AG04450 (cell line): ENCODE results near the gene ALDH1L1. TPM values are rescaled to one million over a fixed set of nuclear protein-coding genes. Genes with fewer than 3 reads are reported as not detected.

Experiments used
- CTCF ChIA-PET: fragments of 300-600, 350-600 bp; formaldehyde crosslinking; extraction: SDS; loops from one replicate; lab custom pipeline; 2022; ENCODE audit warnings: antibody characterized with exemption, inconsistent platforms; lab: Charles Lee
- POLR2A ChIA-PET: fragments of 350-600 bp; formaldehyde crosslinking; extraction: SDS; loops from one replicate; lab custom pipeline; 2021; ENCODE audit warnings: antibody characterized with exemption, inconsistent platforms; lab: Yijun Ruan, JAX
- DNase-seq: peaks from one replicate; pipeline ENCODE4 v3.0.0-alpha.2; 2011; ENCODE audit warnings: low read depth, low spot score
- H3K27ac ChIP-seq: one replicate; pipeline ENCODE4 v1.5.1; 2012; ENCODE audit warnings: low read depth, low read length, control low read depth
- H3K27me3 ChIP-seq: one replicate; pipeline ENCODE4 v1.6.0; 2012; ENCODE audit warnings: low read length; ENCODE audit not compliant: control insufficient read depth, insufficient read depth
- H3K4me3 ChIP-seq: 2 replicates; pipeline ENCODE4 v1.5.1; 2011; ENCODE audit warnings: mild to moderate bottlenecking, low read depth, low read length, control low read depth
- H3K9me3 ChIP-seq: 2 replicates; pipeline ENCODE4 v1.5.1; 2012; ENCODE audit warnings: low read length; ENCODE audit not compliant: control insufficient read depth, insufficient read depth
- polyA plus RNA-seq: library from polyadenylated mRNA; depleted of rRNA; stranded (reverse); fragments of >200 nt; gene quantifications from 2 replicates; pipeline ENCODE4 v1.2.3, GENCODE V29; 2011
- TF ChIP-seq, protein P1 (sequence below): IDR thresholded peaks from 2 replicates; pipeline ENCODE4 v1.5.1; 2011; ENCODE audit warnings: low read depth, low read length, control low read depth, inconsistent platforms

ALDH1L1 gene
- polyA plus RNA-seq, 1 experiment, result not detected

DNA sequence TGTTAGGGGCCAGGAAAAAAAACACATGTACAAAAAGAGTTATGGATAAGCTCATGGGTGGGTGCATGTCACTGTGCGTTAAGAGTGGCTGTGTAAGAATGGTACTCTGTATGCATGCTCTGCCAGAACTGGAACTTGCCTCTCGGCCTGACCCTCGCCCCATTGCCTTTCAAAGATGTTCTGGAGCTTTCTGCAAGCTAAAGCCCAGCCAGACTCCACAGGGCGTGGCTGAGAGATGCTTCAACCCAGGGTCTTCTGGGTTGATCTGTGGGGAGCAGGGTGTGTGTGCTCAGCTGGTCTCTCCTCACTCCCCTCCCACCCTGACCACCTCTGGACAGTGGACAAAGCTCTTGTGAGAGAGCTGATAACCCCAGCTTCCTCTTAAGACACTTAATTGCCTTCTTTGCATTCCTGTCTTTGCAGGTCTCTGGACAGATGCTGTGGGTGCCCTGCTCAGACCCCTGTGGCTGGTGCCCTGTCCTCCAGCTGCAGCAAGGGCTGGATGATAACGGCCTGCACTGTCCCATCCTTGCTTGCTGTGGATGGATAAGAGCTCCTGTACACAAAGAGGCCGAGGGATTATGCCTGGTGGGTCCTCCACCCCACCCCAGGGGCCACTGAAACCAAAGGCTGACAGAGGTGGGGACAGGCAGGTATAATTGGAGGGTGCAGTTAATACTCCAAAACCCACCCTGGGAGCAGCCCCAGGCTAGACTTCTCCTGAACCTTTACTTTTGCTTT lies 28.7 kb downstream of the ALDH1L1 start:
- Histone ChIP-seq H3K27ac (no peak overlapping the region), H3K27me3 (peaks cover 8% of the 10 kb centered on the region), H3K4me3 (no peak overlapping the region), H3K9me3 (peaks cover 4% of the 10 kb centered on the region; the same call in 1 of the 2 replicates)
- TF ChIP-seq, protein P1, sequence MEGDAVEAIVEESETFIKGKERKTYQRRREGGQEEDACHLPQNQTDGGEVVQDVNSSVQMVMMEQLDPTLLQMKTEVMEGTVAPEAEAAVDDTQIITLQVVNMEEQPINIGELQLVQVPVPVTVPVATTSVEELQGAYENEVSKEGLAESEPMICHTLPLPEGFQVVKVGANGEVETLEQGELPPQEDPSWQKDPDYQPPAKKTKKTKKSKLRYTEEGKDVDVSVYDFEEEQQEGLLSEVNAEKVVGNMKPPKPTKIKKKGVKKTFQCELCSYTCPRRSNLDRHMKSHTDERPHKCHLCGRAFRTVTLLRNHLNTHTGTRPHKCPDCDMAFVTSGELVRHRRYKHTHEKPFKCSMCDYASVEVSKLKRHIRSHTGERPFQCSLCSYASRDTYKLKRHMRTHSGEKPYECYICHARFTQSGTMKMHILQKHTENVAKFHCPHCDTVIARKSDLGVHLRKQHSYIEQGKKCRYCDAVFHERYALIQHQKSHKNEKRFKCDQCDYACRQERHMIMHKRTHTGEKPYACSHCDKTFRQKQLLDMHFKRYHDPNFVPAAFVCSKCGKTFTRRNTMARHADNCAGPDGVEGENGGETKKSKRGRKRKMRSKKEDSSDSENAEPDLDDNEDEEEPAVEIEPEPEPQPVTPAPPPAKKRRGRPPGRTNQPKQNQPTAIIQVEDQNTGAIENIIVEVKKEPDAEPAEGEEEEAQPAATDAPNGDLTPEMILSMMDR, result no peak
- ChIA-PET CTCF (interaction anchor here (1.8 kb wide), 1 partner anchor 18 kb away, joined by 6 read pairs; no protein-coding TSS in a partner anchor), POLR2A (no interaction called here)
- no peak for DNase-seq

DNA sequence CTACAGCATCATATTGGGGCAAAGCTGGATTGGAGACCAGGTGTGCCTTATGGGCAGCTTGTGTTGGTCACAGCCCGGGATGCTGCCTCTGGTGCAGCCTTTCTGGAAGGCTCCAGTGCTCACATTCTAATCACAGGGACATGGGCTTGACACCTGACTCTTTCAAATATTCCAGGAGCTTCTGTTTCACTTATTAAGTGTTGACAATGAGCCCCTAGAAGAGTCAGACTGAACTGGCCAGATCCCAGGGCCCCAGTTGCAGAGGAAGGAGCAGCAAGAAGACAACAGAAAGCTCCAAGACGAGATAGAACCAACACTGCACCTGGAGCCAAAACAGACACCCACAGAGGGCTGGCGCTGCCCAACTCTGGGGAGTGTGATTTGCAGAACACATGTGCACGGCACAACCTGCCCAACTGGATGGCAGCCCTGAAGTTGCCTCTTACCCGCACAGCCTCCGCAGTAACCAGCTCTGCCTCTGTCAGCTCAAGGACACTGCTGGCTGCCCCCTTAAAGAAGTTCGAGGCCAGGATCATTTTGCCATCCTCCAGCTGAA lies 30.3 kb downstream of the ALDH1L1 start:
- no peak for DNase-seq
- H3K27me3 ChIP-seq, result peaks cover 14% of the 10 kb centered on the region
- H3K9me3 ChIP-seq, result no peaks in the 10 kb centered on the region
- POLR2A ChIA-PET, result no interaction called here
- H3K27ac ChIP-seq, result no peak overlapping the region
- H3K4me3 ChIP-seq, result no peak overlapping the region
- CTCF ChIA-PET, result interaction anchor here (1.8 kb wide), 1 partner anchor 16 kb away, joined by 6 read pairs; no protein-coding TSS in a partner anchor
- TF ChIP-seq, protein P1, result no peak

DNA sequence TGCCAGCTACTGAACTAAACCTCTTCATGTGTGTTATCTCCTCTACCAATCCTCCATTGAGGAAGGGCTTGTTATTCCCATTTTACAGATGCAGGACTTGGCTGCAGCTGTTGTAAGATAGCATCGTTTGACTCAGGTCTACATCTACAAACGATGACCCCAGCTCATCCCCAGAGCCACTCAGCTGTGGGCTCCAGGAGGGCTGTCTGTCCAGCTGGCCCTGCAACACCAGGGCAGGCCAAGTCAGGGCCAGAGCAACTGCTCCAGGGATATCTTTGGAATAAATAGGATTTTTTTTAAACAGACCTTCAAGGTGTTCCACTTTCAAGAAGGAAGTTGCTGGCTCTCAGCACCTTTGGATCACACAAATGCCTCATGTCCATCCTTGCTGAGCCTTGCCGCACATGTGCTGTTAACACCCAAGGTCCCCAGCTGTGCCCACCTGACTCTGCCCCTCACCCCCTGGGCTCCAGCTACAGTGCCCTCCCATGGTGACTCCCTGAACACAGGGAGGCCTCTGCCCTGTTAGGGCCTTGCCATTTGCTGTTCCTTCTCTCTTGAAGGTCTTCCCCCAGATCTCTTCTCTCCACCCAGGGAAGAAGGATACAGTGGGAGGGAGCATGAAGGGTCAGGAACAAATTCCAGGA lies 31.0 kb downstream of the ALDH1L1 start:
- Histone ChIP-seq H3K9me3 (no peaks in the 10 kb centered on the region), H3K4me3 (no peak overlapping the region), H3K27me3 (peaks cover 15% of the 10 kb centered on the region), H3K27ac (no peak overlapping the region)
- CTCF ChIA-PET, result no interaction called here
- POLR2A ChIA-PET, result no interaction called here
- no peak for DNase-seq
- TF ChIP-seq, protein P1, result no peak

DNA sequence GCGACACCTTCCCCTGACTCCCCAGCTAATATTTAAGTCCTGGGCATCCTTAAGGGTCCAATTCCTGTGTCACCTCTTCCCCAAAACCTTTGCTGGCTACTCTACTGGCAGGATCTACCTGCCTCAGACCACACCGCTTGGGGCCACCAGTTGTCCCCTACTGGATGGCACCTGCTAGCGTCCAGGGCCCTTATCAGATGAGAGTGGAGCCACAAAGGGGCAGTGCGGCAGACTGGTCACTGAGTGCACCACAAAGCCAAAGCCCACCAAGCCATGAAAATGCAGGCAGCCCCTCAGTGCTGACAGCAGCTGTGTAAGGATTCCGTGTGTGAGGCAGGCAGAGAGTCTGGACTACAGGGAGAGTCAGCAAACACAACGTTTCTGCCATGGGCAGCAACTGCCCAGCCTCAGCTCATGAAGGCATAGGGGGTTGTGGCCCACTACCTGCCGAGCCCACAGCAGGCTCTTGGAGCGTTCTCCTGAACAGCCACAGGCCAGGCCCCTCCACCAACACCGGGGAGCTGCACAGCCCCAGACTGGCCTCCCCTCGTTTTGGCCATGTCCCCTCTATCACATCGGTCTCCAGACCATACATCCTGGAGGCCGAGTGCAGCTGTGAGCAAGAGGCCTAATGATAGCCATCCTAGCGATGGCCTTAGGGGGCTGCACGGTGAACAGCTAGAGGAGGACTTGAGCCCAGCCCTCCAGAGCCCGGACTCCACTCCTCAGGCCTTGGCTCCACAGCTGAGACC lies 32.3 kb downstream of the ALDH1L1 start:
- Histone ChIP-seq H3K4me3 (no peak overlapping the region), H3K9me3 (no peaks in the 10 kb centered on the region), H3K27ac (no peak overlapping the region), H3K27me3 (peaks cover 11% of the 10 kb centered on the region)
- TF ChIP-seq, protein P1, result no peak
- DNase-seq, result no peak
- ChIA-PET CTCF (interaction anchor here (0.6 kb wide), 1 partner anchor 1523 kb away, joined by 4 read pairs; no protein-coding TSS in a partner anchor), POLR2A (no interaction called here)
